Measurements from ENCODE around the gene CXCR4.

The CXCR4 gene

GRCh38 chr2:136070913-136071312 lies 47.0 kb downstream of the CXCR4 start:
- DNase-seq: no peak

- no peak for DNase-seq
These were observed 48.2 kb downstream of the CXCR4 start for GRCh38 chr2:136069773-136070172.

- no peak for DNase-seq
These were observed 49.2 kb downstream of the CXCR4 start for GRCh38 chr2:136068581-136069227.

GRCh38 chr2:136067897-136068580 lies 49.9 kb downstream of the CXCR4 start:
- no peak for DNase-seq

- no peak for DNase-seq
These were observed 50.5 kb downstream of the CXCR4 start for GRCh38 chr2:136067459-136067858.

- DNase-seq: no peak
These were observed 52.0 kb downstream of the CXCR4 start for GRCh38 chr2:136065907-136066306.

- DNase-seq: no peak
These were observed 52.6 kb downstream of the CXCR4 start for GRCh38 chr2:136065384-136065783.

All from CD4-positive, alpha-beta T cell treated with Interleukin-1 beta for 1 hour (primary cell).